ENCODE data around the gene STPG3. TPM values are rescaled to one million over a fixed set of nuclear protein-coding genes. Genes with fewer than 3 reads are reported as not detected.
"Not testable (repeated sequence)": the region's sequence is repeated elsewhere in the genome, so short reads cannot be mapped to it uniquely, and the experiment has no call there.

Gene STPG3
- total RNA-seq, 1 experiment from 2014 or later = not detected

DNA sequence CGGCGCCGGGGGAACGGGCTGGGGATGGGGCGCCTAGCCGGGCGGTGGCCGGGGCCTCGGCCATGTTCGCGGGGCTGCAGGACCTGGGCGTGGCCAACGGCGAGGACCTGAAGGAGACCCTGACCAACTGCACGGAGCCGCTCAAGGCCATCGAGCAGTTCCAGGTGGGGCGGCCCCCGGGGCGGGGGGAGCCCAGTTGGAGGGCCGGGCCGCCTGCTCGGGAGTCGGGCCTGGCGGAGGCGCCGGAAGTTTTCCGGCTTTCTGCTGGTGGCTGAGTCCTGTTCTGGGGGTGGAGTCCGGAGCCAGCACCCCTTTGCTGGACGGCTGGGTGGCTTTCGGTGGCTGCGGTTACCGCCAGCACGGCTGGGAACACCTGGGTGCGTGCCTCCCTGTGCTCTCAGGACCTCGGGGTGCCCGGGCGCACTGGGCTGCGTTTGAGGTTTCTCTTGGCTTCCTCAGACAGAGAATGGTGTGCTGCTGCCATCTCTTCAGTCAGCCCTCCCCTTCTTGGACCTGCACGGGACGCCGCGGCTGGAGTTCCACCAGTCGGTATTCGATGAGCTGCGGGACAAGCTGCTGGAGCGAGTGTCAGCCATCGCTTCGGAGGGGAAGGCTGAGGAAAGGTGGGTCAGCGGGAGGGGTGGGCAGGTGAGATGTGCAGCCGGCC is 4.5 kb downstream of the STPG3 start:
- peaks cover 42% of the 10 kb centered on the region for H3K36me3 Mint-ChIP-seq (ENCODE audit: insufficient read depth, unreplicated experiment)
- peak overlapping the region; percentile 80 for H3K4me3 Mint-ChIP-seq (ENCODE audit: low read depth, unreplicated experiment)
- CTCF ChIA-PET = interaction anchor here (1.2 kb wide), 1 partner anchor 31 kb away, joined by 3 read pairs; no protein-coding TSS in a partner anchor
- no peaks in the 10 kb centered on the region for H3K4me1 Mint-ChIP-seq (ENCODE audit: low read depth, unreplicated experiment)
- H3K9me3 Mint-ChIP-seq (ENCODE audit: low read depth, unreplicated experiment) = no peaks in the 10 kb centered on the region
- H3K27ac Mint-ChIP-seq (ENCODE audit: unreplicated experiment) = no peak overlapping the region
- H3K27me3 Mint-ChIP-seq (ENCODE audit: unreplicated experiment) = no peaks in the 10 kb centered on the region
- intact Hi-C loops (cut with micrococcal nuclease; ENCODE audit: unreplicated experiment) = no loop called here
- TF ChIP-seq, protein P1, sequence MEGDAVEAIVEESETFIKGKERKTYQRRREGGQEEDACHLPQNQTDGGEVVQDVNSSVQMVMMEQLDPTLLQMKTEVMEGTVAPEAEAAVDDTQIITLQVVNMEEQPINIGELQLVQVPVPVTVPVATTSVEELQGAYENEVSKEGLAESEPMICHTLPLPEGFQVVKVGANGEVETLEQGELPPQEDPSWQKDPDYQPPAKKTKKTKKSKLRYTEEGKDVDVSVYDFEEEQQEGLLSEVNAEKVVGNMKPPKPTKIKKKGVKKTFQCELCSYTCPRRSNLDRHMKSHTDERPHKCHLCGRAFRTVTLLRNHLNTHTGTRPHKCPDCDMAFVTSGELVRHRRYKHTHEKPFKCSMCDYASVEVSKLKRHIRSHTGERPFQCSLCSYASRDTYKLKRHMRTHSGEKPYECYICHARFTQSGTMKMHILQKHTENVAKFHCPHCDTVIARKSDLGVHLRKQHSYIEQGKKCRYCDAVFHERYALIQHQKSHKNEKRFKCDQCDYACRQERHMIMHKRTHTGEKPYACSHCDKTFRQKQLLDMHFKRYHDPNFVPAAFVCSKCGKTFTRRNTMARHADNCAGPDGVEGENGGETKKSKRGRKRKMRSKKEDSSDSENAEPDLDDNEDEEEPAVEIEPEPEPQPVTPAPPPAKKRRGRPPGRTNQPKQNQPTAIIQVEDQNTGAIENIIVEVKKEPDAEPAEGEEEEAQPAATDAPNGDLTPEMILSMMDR (IDR thresholded peaks at IDR 0.05; ENCODE audit: unreplicated experiment) = no peak
- no TSS peak for BruUV-seq (replicated peaks)
- DNase-seq = peak; percentile 49

DNA sequence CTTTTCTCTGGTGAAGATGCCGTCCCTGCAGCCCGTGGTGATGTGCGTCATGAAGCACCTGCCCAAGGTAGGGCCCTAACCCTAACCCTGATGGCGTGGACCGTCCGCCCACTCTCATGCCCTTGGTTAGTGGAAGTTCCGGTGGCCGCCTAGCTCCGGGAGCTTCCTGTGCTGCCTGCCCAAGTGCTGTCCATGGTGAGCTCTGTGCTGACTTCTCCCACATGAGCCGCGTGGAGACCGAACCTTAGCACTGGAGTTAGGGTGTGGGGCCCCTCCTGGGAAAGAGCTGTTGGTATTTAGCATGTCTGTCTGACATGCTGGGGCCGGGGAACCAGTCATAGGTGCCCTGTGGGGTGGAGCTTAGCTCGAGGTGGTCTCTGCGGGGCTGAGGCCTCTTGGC is 5.3 kb downstream of the STPG3 start:
- Mint-ChIP-seq H3K9me3 (ENCODE audit: low read depth, unreplicated experiment) (no peaks in the 10 kb centered on the region), H3K4me1 (ENCODE audit: low read depth, unreplicated experiment) (peaks cover under 1% of the 10 kb centered on the region), H3K4me3 (ENCODE audit: low read depth, unreplicated experiment) (peak overlapping the region; percentile 80), H3K36me3 (ENCODE audit: insufficient read depth, unreplicated experiment) (peaks cover 38% of the 10 kb centered on the region), H3K27ac (ENCODE audit: unreplicated experiment) (no peak overlapping the region), H3K27me3 (ENCODE audit: unreplicated experiment) (no peaks in the 10 kb centered on the region)
- BruUV-seq (replicated peaks) = no TSS peak
- intact Hi-C loops (cut with micrococcal nuclease; ENCODE audit: unreplicated experiment) = no loop called here
- TF ChIP-seq, protein P1 (IDR thresholded peaks at IDR 0.05; ENCODE audit: unreplicated experiment) = no peak
- CTCF ChIA-PET = no interaction called here
- DNase-seq = no peak

DNA sequence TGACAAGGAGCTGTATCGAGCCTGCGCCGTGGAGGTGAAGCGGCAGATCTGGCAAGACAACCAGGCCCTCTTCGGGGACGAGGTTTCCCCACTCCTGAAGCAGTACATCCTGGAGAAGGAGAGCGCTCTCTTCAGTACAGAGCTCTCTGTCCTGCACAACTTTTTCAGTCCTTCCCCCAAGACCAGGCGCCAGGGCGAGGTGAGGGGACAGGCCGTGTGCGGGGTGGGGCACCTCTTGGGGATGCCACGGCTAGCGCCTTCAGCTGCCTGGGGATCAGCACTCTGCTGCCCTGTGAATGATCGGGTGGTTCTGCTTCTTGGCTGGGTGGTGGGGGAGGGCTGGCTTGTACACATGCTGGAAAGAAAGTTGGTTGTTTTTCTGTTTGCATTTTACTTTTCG is 5.8 kb downstream of the STPG3 start:
- DNase-seq = no peak
- no peak overlapping the region for H3K4me3 Mint-ChIP-seq (ENCODE audit: low read depth, unreplicated experiment)
- H3K36me3 Mint-ChIP-seq (ENCODE audit: insufficient read depth, unreplicated experiment) = peaks cover 42% of the 10 kb centered on the region
- no peak overlapping the region for H3K27ac Mint-ChIP-seq (ENCODE audit: unreplicated experiment)
- H3K9me3 Mint-ChIP-seq (ENCODE audit: low read depth, unreplicated experiment) = no peaks in the 10 kb centered on the region
- TSS peak; percentile 32 for BruUV-seq (replicated peaks)
- CTCF ChIA-PET = no interaction called here
- intact Hi-C loops (cut with micrococcal nuclease; ENCODE audit: unreplicated experiment) = no loop called here
- H3K4me1 Mint-ChIP-seq (ENCODE audit: low read depth, unreplicated experiment) = peaks cover 6% of the 10 kb centered on the region
- no peaks in the 10 kb centered on the region for H3K27me3 Mint-ChIP-seq (ENCODE audit: unreplicated experiment)
- TF ChIP-seq, protein P1 (IDR thresholded peaks at IDR 0.05; ENCODE audit: unreplicated experiment) = no peak

DNA sequence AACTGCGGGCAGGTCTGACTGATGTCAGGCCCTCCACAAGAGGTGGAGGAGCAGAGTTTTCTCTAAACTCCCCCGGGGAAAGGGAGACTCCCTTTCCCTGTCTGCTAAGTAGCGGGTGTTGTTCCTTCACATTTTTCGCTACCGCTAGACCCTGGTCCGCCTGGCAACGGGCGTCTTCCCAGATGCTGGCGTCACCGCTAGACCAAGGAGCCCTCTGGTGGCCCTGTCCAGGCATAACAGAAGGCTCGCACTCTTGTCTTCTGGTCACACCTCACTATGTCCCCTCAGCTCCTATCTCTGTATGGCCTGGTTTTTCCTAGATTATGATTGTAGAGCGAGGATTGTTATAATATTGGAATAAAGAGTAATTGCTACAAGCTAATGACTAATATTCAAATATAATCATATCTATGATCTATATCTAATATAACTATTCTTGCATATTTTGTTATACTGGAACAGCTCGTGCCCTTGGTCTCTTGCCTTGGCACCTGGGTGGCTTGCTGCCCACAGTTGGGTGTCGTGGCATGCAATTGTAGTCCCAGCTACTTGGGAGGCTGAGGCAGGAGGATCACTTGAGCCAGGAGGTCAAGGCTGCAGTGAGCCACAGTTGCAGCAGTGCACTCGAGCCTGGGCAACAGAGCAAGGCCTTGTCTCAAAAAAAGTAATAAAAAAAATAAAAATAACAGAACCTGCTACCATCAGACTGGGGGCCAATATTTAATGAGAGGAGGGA is 11.3 kb downstream of the STPG3 start:
- CTCF ChIA-PET = interaction anchor here (0.7 kb wide), 1 partner anchor 11 kb away, joined by 3 read pairs; no protein-coding TSS in a partner anchor
- H3K9me3 Mint-ChIP-seq (ENCODE audit: low read depth, unreplicated experiment); BruUV-seq (replicated peaks); intact Hi-C loops (cut with micrococcal nuclease; ENCODE audit: unreplicated experiment); DNase-seq; H3K4me1 Mint-ChIP-seq (ENCODE audit: low read depth, unreplicated experiment); H3K27me3 Mint-ChIP-seq (ENCODE audit: unreplicated experiment); H3K27ac Mint-ChIP-seq (ENCODE audit: unreplicated experiment); H3K4me3 Mint-ChIP-seq (ENCODE audit: low read depth, unreplicated experiment): not testable (repeated sequence)
- peaks cover 31% of the 10 kb centered on the region for H3K36me3 Mint-ChIP-seq (ENCODE audit: insufficient read depth, unreplicated experiment)

DNA sequence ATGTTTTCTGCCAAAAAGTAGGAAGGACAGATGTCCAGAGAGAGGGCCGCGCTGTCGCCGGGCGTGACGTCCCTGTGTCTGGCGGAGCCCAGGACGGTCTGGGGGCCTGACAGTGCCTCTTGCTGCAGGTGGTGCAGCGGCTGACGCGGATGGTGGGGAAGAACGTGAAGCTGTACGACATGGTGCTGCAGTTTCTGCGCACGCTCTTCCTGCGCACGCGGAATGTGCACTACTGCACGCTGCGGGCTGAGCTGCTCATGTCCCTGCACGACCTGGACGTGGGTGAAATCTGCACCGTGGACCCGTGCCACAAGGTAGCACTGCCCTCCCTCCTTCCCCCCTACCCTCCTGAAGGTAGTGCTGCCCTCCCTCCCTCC is 11.8 kb downstream of the STPG3 start:
- no peak for DNase-seq
- H3K27me3 Mint-ChIP-seq (ENCODE audit: unreplicated experiment) = no peaks in the 10 kb centered on the region
- peaks cover 8% of the 10 kb centered on the region for H3K4me1 Mint-ChIP-seq (ENCODE audit: low read depth, unreplicated experiment)
- no peak overlapping the region for H3K4me3 Mint-ChIP-seq (ENCODE audit: low read depth, unreplicated experiment)
- intact Hi-C loops (cut with micrococcal nuclease; ENCODE audit: unreplicated experiment) = no loop called here
- CTCF ChIA-PET = no interaction called here
- H3K27ac Mint-ChIP-seq (ENCODE audit: unreplicated experiment) = no peak overlapping the region
- no TSS peak for BruUV-seq (replicated peaks)
- H3K36me3 Mint-ChIP-seq (ENCODE audit: insufficient read depth, unreplicated experiment) = peaks cover 31% of the 10 kb centered on the region
- no peaks in the 10 kb centered on the region for H3K9me3 Mint-ChIP-seq (ENCODE audit: low read depth, unreplicated experiment)
- TF ChIP-seq, protein P1 (IDR thresholded peaks at IDR 0.05; ENCODE audit: unreplicated experiment) = no peak
